ENCODE measurements around the gene PRKAG2.

PRKAG2 gene

GRCh38 chr7:151761231-151761630 is 115.7 kb downstream of the PRKAG2 start:
- H3K27me3 ChIP-seq: no peaks in the 10 kb centered on the region
- no peak overlapping the region for H3K4me3 ChIP-seq (ENCODE audit: low read depth, low read length)
- H3K9me3 ChIP-seq: no peaks in the 10 kb centered on the region
- no peaks in the 10 kb centered on the region for H3K4me1 ChIP-seq
- no peak for TF ChIP-seq CTCF (IDR thresholded peaks at IDR 0.05; ENCODE audit: low read depth, low read length)
- H3K36me3 ChIP-seq: no peaks in the 10 kb centered on the region
- DNase-seq: no peak

GRCh38 chr7:151759591-151760042 is 117.3 kb downstream of the PRKAG2 start:
- Histone ChIP-seq H3K9me3 (no peaks in the 10 kb centered on the region), H3K4me3 (ENCODE audit: low read depth, low read length) (no peak overlapping the region), H3K4me1 (no peaks in the 10 kb centered on the region), H3K27me3 (no peaks in the 10 kb centered on the region), H3K36me3 (no peaks in the 10 kb centered on the region)
- peak; percentile 78 for DNase-seq
- TF ChIP-seq CTCF (IDR thresholded peaks at IDR 0.05; ENCODE audit: low read depth, low read length): peak; percentile 97

- no peak for TF ChIP-seq CTCF (IDR thresholded peaks at IDR 0.05; ENCODE audit: low read depth, low read length)
- Histone ChIP-seq H3K27me3 (no peaks in the 10 kb centered on the region), H3K9me3 (no peaks in the 10 kb centered on the region), H3K36me3 (no peaks in the 10 kb centered on the region), H3K4me3 (ENCODE audit: low read depth, low read length) (no peak overlapping the region), H3K4me1 (no peaks in the 10 kb centered on the region)
- DNase-seq: no peak
Observed at GRCh38 chr7:151758622-151759540, 118.0 kb downstream of the PRKAG2 start.

- no peak overlapping the region for H3K4me3 ChIP-seq (ENCODE audit: low read depth, low read length)
- H3K27me3 ChIP-seq: no peaks in the 10 kb centered on the region
- TF ChIP-seq CTCF (IDR thresholded peaks at IDR 0.05; ENCODE audit: low read depth, low read length): no peak
- H3K36me3 ChIP-seq: no peaks in the 10 kb centered on the region
- DNase-seq: no peak
- no peaks in the 10 kb centered on the region for H3K4me1 ChIP-seq
- no peaks in the 10 kb centered on the region for H3K9me3 ChIP-seq
Observed at GRCh38 chr7:151757274-151757673, 119.6 kb downstream of the PRKAG2 start.

- no peaks in the 10 kb centered on the region for H3K4me1 ChIP-seq
- DNase-seq: no peak
- H3K36me3 ChIP-seq: no peaks in the 10 kb centered on the region
- no peak overlapping the region for H3K4me3 ChIP-seq (ENCODE audit: low read depth, low read length)
- no peaks in the 10 kb centered on the region for H3K9me3 ChIP-seq
- TF ChIP-seq CTCF (IDR thresholded peaks at IDR 0.05; ENCODE audit: low read depth, low read length): no peak
- no peaks in the 10 kb centered on the region for H3K27me3 ChIP-seq
Observed at GRCh38 chr7:151756866-151757265, 120.0 kb downstream of the PRKAG2 start.

- Histone ChIP-seq H3K27me3 (no peaks in the 10 kb centered on the region), H3K36me3 (no peaks in the 10 kb centered on the region), H3K4me1 (no peaks in the 10 kb centered on the region), H3K4me3 (ENCODE audit: low read depth, low read length) (no peak overlapping the region), H3K9me3 (no peaks in the 10 kb centered on the region)
- no peak for TF ChIP-seq CTCF (IDR thresholded peaks at IDR 0.05; ENCODE audit: low read depth, low read length)
- DNase-seq: no peak
Observed at GRCh38 chr7:151756076-151756731, 120.7 kb downstream of the PRKAG2 start.

Data from BE2C (cell line).